PC-9 (cell line): Measurements from ENCODE around the gene VAV2.

Experiments
- EZH2 ChIP-seq: fragments of 200-600 bp; sonication (generic); IDR thresholded peaks from 2 replicates; pipeline ENCODE4 v1.8.0; 2017; ENCODE audit warnings: antibody characterized with exemption, low read depth
- TF ChIP-seq, protein P1 (sequence below): fragments of 200-600 bp; sonication (generic); conservative IDR thresholded peaks from 2 replicates; pipeline ENCODE4 v1.6.1; 2017; ENCODE audit warnings: mixed run types, antibody characterized with exemption, mild to moderate bottlenecking, moderate library complexity

DNA sequence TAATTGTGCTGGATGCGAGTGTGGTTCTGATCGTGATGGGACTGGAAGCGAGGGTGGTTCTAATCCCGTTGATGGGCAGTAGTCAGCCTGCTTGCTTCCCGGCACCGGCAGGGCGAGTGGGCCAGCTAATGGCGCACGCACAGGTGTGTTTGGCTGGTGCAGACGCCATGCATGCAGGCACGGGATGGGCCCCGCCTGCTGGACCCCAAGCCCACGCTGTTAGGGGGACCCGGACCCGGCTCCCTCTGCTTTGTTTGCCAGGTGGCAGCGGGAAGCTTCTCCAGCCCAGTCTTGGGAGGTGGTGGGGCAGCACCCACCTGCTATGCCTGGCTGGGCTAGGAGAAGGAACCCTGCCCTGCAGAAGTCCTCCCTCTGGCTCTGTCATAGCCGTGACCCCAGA is 70.3 kb downstream of the VAV2 start:
- TF ChIP-seq, protein P1, sequence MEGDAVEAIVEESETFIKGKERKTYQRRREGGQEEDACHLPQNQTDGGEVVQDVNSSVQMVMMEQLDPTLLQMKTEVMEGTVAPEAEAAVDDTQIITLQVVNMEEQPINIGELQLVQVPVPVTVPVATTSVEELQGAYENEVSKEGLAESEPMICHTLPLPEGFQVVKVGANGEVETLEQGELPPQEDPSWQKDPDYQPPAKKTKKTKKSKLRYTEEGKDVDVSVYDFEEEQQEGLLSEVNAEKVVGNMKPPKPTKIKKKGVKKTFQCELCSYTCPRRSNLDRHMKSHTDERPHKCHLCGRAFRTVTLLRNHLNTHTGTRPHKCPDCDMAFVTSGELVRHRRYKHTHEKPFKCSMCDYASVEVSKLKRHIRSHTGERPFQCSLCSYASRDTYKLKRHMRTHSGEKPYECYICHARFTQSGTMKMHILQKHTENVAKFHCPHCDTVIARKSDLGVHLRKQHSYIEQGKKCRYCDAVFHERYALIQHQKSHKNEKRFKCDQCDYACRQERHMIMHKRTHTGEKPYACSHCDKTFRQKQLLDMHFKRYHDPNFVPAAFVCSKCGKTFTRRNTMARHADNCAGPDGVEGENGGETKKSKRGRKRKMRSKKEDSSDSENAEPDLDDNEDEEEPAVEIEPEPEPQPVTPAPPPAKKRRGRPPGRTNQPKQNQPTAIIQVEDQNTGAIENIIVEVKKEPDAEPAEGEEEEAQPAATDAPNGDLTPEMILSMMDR: no peak
- TF ChIP-seq EZH2: no peak
